ENCODE results near the gene MRPL58.

Gene MRPL58

DNA sequence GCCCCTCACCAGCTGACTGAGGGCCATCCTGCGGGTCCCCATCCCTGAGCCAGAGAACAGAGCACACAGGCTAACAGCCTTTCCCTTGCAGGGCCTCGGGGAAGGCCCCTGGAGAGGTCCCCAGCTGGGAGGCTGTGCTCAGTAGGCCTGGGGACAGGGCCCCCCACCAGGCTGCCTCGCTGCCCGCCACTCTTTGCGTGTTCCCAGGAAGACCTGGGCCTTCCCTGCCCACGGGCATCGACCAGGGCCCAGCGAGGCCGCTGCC lies 40.7 kb upstream of the MRPL58 start:
- Histone ChIP-seq H3K4me2 (ENCODE audit: low read length, poor library complexity, severe bottlenecking) (peak overlapping the region; percentile 86), H3K9ac (ENCODE audit: low read length) (no peak overlapping the region), H3K27me3 (ENCODE audit: control insufficient read depth in 1 of 2, insufficient read depth in 1 of 2, low read length in 2 of 2) (peaks cover 33 to 56% of the 10 kb centered on the region in 2 experiments), H3K79me1 (replicated peaks; ENCODE audit: low read length, poor library complexity, severe bottlenecking) (no peaks in the 10 kb centered on the region), H2AK5ac (ENCODE audit: low read length, severe bottlenecking) (no peak overlapping the region), H3K23ac (ENCODE audit: low read length in 2 of 2) (peak overlapping the region in 1 of 2 experiments; percentile 57), H4K8ac (ENCODE audit: low read length) (no peak overlapping the region), H3K36me3 (ENCODE audit: control insufficient read depth in 1 of 2, insufficient read depth in 2 of 2, low read depth in 1 of 2, low read length in 2 of 2) (no peaks in the 10 kb centered on the region), H3K4me3 (ENCODE audit: insufficient read depth in 1 of 2, low read depth in 1 of 2, low read length in 2 of 2) (no peak overlapping the region), H3K4me1 (ENCODE audit: control insufficient read depth, insufficient read depth, low read depth, low read length) (peaks cover 13% of the 10 kb centered on the region), H3K14ac (ENCODE audit: low read length in 2 of 2) (no peak overlapping the region), H4K91ac (ENCODE audit: low read length) (no peak overlapping the region), H2AFZ (ENCODE audit: low read depth, low read length) (no peak overlapping the region), H2BK120ac (ENCODE audit: low read depth, low read length) (no peak overlapping the region), H2BK5ac (ENCODE audit: low read depth, low read length, poor library complexity, severe bottlenecking) (no peak overlapping the region), H3K18ac (ENCODE audit: low read depth in 1 of 2, low read length in 2 of 2) (no peak overlapping the region), H3K4ac (ENCODE audit: low read depth in 1 of 2, low read length in 2 of 2) (no peak overlapping the region), H3K9me3 (ENCODE audit: control insufficient read depth, low read length) (no peaks in the 10 kb centered on the region), H2BK15ac (ENCODE audit: low read depth, poor library complexity, severe bottlenecking) (no peak overlapping the region), H2BK12ac (ENCODE audit: low read length in 2 of 2) (no peak overlapping the region), H3K27ac (ENCODE audit: low read length, poor library complexity, severe bottlenecking) (no peak overlapping the region)
- 17% methylated on average over 9 of the region's 9 CpGs for WGBS
- DNase-seq, result no peak

DNA sequence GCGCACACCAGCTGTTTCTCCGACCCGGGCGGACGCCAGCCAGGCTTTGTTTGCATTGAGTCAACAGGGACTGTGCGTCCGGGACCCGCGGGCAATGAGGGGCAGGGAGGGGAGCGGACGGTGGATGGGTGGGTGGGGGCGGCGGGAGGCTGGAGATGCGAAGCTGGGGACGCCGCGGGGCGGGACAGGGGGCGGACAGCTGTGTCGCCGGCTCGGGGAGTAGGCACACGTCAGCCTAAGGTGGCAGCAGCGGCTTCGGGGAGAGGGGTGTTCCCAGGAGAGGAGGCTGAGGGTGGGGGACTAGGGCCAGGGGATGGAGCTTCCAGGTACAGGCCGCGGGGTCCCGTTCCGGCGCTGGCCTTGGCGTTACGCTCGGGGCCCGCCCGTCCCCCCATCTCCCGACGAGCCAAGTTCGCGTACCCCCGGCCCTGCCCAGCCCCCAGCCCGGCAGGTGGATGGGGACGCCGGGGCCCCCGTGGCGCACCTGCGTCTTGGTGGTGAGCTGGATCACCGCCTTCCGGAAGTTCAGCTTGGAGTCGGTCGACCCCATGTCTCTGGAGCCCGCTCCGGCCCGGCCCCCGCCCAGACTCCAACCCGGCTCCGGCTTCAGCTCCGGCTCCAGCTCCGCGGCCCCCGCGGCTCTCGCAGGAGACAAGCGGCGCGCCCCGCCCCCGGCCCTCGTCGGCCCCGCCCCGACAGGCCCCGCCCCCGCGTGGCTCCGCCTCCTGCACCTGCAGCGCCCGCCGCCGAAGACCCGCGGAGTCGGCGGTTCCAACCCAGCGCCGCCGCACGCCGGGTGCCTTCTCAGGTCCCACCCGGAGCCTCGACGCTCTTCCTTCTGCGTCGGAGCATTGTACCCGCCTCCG lies 40.1 kb upstream of the MRPL58 start, which contains the start of gene HID1:
TSS of gene HID1 (minus strand) at position 653 of the 866 bp plus-strand sequence. CDS start at position 550, 103 bp downstream.
- Histone ChIP-seq H4K91ac (ENCODE audit: low read length) (no peak within 1 kb of the TSS), H3K4me2 (ENCODE audit: low read length, poor library complexity, severe bottlenecking) (peak within 1 kb of the TSS; percentile 86), H4K8ac (ENCODE audit: low read length) (peak within 1 kb of the TSS; percentile 8), H3K18ac (ENCODE audit: low read depth in 1 of 2, low read length in 2 of 2) (no peak within 1 kb of the TSS), H2AK5ac (ENCODE audit: low read length, severe bottlenecking) (no peak within 1 kb of the TSS), H3K36me3 (ENCODE audit: control insufficient read depth in 1 of 2, insufficient read depth in 2 of 2, low read depth in 1 of 2, low read length in 2 of 2) (no peaks in the 10 kb centered on the region), H2BK12ac (ENCODE audit: low read length in 2 of 2) (no peak within 1 kb of the TSS), H3K4me1 (ENCODE audit: control insufficient read depth, insufficient read depth, low read depth, low read length) (peaks cover 13% of the 10 kb centered on the region), H3K14ac (ENCODE audit: low read length in 2 of 2) (no peak within 1 kb of the TSS), H3K4me3 (ENCODE audit: insufficient read depth in 1 of 2, low read depth in 1 of 2, low read length in 2 of 2) (peak within 1 kb of the TSS; percentile 47 to 61), H3K27me3 (ENCODE audit: control insufficient read depth in 1 of 2, insufficient read depth in 1 of 2, low read length in 2 of 2) (peaks cover 33 to 56% of the 10 kb centered on the region in 2 experiments), H3K23ac (ENCODE audit: low read length in 2 of 2) (peak within 1 kb of the TSS in 1 of 2 experiments; percentile 57), H3K9ac (ENCODE audit: low read length) (no peak within 1 kb of the TSS), H3K4ac (ENCODE audit: low read depth in 1 of 2, low read length in 2 of 2) (no peak within 1 kb of the TSS), H3K9me3 (ENCODE audit: control insufficient read depth, low read length) (no peaks in the 10 kb centered on the region), H2BK15ac (ENCODE audit: low read depth, poor library complexity, severe bottlenecking) (no peak within 1 kb of the TSS), H2BK5ac (ENCODE audit: low read depth, low read length, poor library complexity, severe bottlenecking) (no peak within 1 kb of the TSS), H3K27ac (ENCODE audit: low read length, poor library complexity, severe bottlenecking) (no peak within 1 kb of the TSS), H3K79me1 (replicated peaks; ENCODE audit: low read length, poor library complexity, severe bottlenecking) (no peaks in the 10 kb centered on the region), H2BK120ac (ENCODE audit: low read depth, low read length) (no peak within 1 kb of the TSS), H2AFZ (ENCODE audit: low read depth, low read length) (peak within 1 kb of the TSS; percentile 36)
- no peak for DNase-seq
- 1% methylated on average over 57 of the region's 95 CpGs for WGBS

GRCh38 chr17:74972973-74973328 lies 39.5 kb upstream of the MRPL58 start:
- DNase-seq, result no peak
- Histone ChIP-seq H3K14ac (ENCODE audit: low read length in 2 of 2) (no peak overlapping the region), H2AFZ (ENCODE audit: low read depth, low read length) (no peak overlapping the region), H3K27ac (ENCODE audit: low read length, poor library complexity, severe bottlenecking) (no peak overlapping the region), H3K18ac (ENCODE audit: low read depth in 1 of 2, low read length in 2 of 2) (no peak overlapping the region), H2AK5ac (ENCODE audit: low read length, severe bottlenecking) (no peak overlapping the region), H4K91ac (ENCODE audit: low read length) (no peak overlapping the region), H3K9me3 (ENCODE audit: control insufficient read depth, low read length) (no peaks in the 10 kb centered on the region), H3K4ac (ENCODE audit: low read depth in 1 of 2, low read length in 2 of 2) (no peak overlapping the region), H4K8ac (ENCODE audit: low read length) (no peak overlapping the region), H3K9ac (ENCODE audit: low read length) (no peak overlapping the region), H2BK5ac (ENCODE audit: low read depth, low read length, poor library complexity, severe bottlenecking) (no peak overlapping the region), H3K36me3 (ENCODE audit: control insufficient read depth in 1 of 2, insufficient read depth in 2 of 2, low read depth in 1 of 2, low read length in 2 of 2) (no peaks in the 10 kb centered on the region), H3K4me2 (ENCODE audit: low read length, poor library complexity, severe bottlenecking) (peak overlapping the region; percentile 86), H3K4me1 (ENCODE audit: control insufficient read depth, insufficient read depth, low read depth, low read length) (peaks cover 13% of the 10 kb centered on the region), H3K23ac (ENCODE audit: low read length in 2 of 2) (no peak overlapping the region), H3K4me3 (ENCODE audit: insufficient read depth in 1 of 2, low read depth in 1 of 2, low read length in 2 of 2) (peak overlapping the region in 1 of 2 experiments; percentile 61), H2BK15ac (ENCODE audit: low read depth, poor library complexity, severe bottlenecking) (no peak overlapping the region), H2BK120ac (ENCODE audit: low read depth, low read length) (no peak overlapping the region), H2BK12ac (ENCODE audit: low read length in 2 of 2) (no peak overlapping the region), H3K27me3 (ENCODE audit: control insufficient read depth in 1 of 2, insufficient read depth in 1 of 2, low read length in 2 of 2) (peaks cover 34 to 58% of the 10 kb centered on the region in 2 experiments), H3K79me1 (replicated peaks; ENCODE audit: low read length, poor library complexity, severe bottlenecking) (no peaks in the 10 kb centered on the region)
- WGBS, result 28% methylated on average over 13 of the region's 17 CpGs

DNA sequence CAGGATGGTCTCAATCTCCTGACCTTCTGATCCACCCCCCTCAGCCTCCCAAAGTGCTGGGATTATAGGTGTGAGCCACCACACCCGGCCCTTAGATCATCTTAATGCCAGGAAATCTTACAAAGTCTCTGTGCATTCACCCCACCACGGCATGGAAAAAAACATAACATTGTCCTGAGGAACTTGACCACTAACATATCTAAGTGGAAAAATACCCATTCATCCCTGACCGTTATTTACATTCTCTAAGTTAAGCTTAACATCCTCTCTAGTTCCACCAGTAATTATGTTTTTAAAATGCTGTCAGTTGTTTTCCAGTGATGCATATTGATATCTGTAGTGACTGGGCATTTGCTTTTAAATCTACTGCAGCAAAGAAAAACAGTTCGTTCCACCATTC lies 36.5 kb upstream of the MRPL58 start:
- Histone ChIP-seq H3K18ac (ENCODE audit: low read depth in 1 of 2, low read length in 2 of 2) (no peak overlapping the region), H4K8ac (ENCODE audit: low read length) (no peak overlapping the region), H3K14ac (ENCODE audit: low read length in 2 of 2) (no peak overlapping the region), H2BK12ac (ENCODE audit: low read length in 2 of 2) (no peak overlapping the region), H3K23ac (ENCODE audit: low read length in 2 of 2) (no peak overlapping the region), H3K27me3 (ENCODE audit: control insufficient read depth in 1 of 2, insufficient read depth in 1 of 2, low read length in 2 of 2) (peaks cover 35 to 51% of the 10 kb centered on the region in 2 experiments), H3K4me2 (ENCODE audit: low read length, poor library complexity, severe bottlenecking) (no peak overlapping the region), H3K27ac (ENCODE audit: low read length, poor library complexity, severe bottlenecking) (no peak overlapping the region), H2BK15ac (ENCODE audit: low read depth, poor library complexity, severe bottlenecking) (no peak overlapping the region), H3K4me1 (ENCODE audit: control insufficient read depth, insufficient read depth, low read depth, low read length) (peaks cover 13% of the 10 kb centered on the region), H2BK5ac (ENCODE audit: low read depth, low read length, poor library complexity, severe bottlenecking) (no peak overlapping the region), H2AFZ (ENCODE audit: low read depth, low read length) (no peak overlapping the region), H3K4ac (ENCODE audit: low read depth in 1 of 2, low read length in 2 of 2) (no peak overlapping the region), H3K9me3 (ENCODE audit: control insufficient read depth, low read length) (no peaks in the 10 kb centered on the region), H2BK120ac (ENCODE audit: low read depth, low read length) (no peak overlapping the region), H4K91ac (ENCODE audit: low read length) (no peak overlapping the region), H3K9ac (ENCODE audit: low read length) (no peak overlapping the region), H3K79me1 (replicated peaks; ENCODE audit: low read length, poor library complexity, severe bottlenecking) (no peaks in the 10 kb centered on the region), H2AK5ac (ENCODE audit: low read length, severe bottlenecking) (no peak overlapping the region), H3K36me3 (ENCODE audit: control insufficient read depth in 1 of 2, insufficient read depth in 2 of 2, low read depth in 1 of 2, low read length in 2 of 2) (no peaks in the 10 kb centered on the region), H3K4me3 (ENCODE audit: insufficient read depth in 1 of 2, low read depth in 1 of 2, low read length in 2 of 2) (no peak overlapping the region)
- 77% methylated on average over 3 of the region's 4 CpGs for WGBS
- peak; percentile 53 for DNase-seq
